ENCODE data around the gene LINC01488.

The LINC01488 gene

DNA sequence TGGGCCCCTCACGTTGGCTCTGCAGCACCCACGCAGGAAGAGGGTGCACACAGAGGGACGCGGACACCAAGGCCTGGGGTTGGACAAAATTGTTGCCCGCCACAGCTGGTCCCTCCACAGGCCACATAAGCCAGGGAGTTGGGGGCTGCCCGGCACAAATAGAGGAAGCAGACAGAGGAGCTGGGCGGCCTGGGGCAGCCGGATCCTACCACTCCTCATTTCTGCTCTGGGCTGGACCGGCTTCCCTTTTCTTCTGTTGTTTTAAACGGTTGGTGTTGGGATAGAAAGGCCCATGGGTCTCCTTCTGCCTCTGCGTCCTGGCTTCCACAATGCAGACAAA is 36.4 kb upstream of the LINC01488 start:
- DNase-seq (ENCODE audit: low read depth): no peak

DNA sequence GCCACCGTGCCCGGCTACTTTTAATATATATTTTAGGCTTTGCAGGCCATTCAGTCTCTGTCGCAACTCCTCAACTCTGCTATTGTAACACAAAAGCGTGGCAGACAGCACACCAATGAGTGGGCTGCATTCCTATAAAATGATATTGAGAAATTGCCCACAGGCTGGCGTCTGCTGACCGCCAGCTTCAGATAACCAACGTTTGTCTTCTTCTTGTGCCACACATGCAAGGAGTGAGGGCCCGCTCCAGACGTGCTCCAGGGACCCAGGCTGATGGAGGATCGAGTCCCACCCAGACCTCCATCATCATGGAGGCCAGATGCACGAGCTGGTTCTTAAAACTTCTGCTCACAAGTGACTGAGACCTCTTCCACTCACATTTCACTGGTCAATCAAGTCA is 35.4 kb upstream of the LINC01488 start:
- DNase-seq (ENCODE audit: low read depth): no peak

DNA sequence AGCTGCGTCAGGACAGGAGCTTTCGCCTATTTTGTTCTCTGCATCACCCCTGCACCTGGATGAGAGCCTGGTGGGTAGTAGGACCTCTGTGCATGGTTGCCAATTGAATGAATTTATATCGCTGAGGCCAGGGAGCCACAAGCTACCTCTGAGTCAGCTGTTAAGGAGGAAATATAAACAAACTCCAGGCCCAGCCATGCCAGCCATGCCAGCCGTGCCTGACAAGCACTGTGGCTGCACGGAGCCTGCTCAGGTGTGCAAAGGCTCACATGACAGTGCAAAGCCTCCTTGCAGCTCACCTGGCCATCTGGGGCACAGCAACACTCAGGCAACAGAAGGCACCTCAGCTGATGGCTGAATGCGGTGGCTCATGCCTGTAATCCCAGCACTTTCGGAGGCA is 33.7 kb upstream of the LINC01488 start:
- DNase-seq (ENCODE audit: low read depth): no peak

DNA sequence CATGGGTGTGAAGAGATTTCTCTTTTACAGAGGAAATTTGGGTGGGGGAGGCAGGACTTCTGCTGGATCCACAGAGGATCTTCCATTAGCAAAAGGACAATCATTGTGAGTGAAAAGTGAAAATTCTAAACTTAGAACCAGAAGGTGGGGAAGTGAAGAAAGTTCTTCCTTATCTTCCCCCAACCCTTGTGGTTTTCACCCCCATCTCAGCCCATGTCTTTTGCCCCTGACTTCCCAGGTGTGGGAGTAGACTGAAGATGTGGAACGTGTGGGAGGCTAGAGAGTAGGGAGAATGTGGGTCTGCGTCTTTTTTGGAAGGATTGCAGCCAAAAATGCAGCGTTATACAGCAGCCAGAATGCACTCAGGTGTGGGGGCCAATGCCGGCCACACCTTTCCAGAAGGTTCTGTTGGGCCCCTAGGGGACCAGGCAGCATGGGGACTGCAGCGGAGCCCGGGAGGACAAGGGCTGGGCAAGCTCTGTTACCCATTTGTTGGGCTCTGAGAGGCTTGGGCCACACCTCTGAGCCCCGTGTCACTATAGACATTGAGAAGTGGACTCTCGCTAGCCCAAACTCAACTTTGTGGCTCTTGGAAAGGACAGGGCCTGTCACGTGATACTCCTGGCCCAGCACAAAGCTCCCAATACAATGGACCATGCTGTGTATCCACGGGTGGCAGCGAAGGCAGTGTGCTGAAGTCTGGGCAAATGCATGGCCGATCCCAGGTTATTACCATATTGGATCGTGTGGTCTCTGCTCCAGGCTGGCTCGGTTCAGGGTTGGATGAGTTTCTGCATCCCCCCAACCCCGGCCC is 32.8 kb upstream of the LINC01488 start:
- no peak for DNase-seq (ENCODE audit: low read depth)

DNA sequence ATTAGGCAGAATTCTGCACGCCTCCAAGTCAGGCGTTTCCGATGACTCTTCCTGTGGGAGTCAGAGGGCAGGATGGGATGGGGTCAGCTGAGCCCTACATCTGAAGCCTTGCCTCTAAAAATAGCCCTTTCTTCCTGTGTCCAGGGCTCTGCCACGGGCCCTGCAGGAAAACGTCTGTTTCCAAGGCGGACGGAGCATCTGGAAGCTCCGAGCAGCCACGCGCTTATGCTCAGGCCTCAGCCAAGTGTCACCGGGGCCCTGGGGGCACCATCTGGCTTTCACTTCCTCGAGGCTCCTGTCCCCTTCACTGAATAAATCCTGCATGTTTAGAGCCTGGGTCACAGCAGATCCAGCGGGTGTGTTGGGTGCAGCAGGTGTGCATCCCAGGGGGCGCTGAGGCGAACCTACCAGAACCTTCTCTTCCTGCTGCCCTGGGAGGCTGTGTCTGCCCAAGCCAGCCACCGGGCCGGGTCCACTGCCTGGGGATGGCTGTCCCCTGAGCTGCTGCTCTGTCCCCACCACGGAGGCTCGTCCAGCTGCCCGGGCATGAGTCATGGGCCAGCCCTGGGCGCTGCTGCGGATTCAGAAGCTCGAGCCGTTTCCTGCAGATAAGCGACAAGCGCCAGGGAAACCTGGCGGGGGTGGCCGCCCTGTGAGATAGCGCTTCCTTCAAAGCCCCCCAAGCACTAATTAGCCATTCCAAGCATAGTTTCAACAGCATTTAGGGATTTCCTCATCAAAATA is 32.0 kb upstream of the LINC01488 start:
- no peak for DNase-seq (ENCODE audit: low read depth)

DNA sequence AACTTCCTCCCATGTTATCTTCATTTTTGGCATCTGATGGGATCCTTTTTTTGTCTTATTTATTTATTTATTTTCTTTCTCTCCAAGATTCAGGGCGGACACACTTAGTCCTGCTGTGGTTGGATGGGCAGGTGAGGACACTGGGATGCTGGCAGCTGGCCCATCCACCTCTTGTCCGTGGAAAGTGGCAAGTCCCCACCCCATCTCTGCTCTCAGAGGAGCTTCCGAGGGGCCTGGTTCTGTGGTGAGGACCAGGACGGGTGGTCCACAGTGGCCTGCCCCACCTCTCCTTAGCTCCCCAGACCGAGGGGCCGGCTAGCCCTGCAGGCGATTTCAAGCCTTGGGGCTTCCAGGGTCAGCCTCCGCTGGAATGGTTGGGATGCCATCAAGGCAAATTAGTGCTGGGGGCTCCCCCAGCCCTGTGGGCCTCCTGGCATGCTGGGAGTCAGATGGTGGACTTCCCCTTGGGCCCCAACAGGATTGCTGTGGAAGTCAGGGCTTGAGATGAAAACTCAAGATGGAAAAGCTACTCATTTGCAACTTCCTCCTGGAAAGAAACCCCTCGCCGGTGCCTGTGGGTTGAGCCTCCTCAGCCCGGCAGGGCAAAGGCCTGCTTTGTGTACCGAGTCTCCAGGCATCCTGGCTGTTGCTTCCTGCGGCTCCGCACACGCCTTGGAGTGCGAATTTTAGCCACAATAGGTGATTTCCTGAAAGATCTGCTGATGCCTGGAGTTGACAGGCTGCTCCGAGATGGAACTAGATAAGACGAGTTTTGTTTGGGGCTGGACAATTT is 31.2 kb upstream of the LINC01488 start:
- no peak for DNase-seq (ENCODE audit: low read depth)

DNA sequence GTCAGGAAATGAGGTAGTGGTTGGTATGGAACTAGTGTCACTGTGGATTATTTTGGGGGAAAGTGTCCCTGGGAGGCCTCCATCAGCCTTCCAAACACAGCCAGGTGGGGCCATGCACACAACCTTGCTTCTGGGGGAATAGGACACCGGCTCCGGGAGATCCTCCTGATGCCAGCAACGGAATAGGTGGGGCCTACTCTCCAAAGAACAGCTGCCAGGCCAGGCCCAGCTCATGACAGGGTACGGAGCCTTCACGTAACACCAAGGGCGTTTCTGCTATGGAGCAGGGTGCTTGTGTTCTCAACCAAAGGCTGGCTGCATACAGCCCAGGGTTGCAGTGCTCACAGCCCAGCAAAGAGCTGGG is 30.6 kb upstream of the LINC01488 start:
- no peak for DNase-seq (ENCODE audit: low read depth)

DNA sequence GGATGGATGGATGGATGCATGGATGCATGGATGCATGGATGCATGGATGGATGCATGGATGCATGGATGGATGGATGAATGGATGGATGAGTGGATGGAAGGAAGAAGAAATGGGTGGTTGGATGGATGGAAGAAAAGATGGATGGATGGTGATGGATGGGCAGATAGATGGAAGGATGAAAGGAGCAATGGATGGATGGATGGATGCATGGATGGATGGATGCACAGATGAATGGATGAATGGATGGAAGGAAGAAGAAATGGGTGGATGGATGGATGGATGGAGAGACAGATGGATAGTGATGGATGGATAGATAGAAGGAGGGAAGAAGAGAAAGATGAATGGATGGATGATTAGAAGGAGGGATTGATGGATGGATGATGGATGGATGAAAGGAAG is 30.2 kb upstream of the LINC01488 start:
- no peak for DNase-seq (ENCODE audit: low read depth)

DNA sequence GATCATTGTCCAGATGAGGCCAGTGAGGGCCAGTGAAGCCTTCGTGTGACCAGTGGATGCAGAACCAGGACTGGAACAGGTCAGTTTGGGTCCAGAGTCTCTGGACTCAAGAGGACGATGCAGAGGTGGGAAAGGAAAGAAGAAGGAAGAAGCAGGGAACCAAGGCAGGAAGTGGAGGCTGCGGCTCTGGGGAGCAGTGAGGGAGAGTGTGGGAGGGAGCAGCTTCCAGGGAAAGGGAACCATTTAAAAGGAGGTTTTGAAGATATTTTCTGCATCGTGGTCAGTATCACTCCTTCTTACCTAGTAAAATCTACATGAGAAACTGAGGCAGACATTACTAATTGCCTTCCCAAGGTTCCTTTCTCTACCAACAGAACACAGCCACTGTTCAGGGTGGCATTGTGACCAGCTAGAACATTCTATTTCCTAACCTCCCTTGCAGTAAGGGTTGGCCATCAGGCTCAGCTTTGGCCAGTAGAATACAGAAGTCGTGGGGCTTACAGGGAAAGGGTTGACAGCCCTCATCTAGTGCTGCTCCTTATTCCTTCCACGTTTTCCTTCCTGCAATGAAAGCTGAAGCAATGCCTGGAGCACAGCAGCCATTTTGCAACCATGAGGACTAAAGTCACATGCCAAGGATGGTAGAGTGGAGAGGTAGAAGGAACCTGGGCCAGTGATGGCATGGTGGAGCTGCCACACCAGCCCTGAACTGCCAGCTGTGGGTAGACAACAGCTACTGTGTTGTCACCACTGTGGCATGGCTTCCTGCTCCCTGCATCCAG is 29.1 kb upstream of the LINC01488 start:
- DNase-seq (ENCODE audit: low read depth): no peak

DNA sequence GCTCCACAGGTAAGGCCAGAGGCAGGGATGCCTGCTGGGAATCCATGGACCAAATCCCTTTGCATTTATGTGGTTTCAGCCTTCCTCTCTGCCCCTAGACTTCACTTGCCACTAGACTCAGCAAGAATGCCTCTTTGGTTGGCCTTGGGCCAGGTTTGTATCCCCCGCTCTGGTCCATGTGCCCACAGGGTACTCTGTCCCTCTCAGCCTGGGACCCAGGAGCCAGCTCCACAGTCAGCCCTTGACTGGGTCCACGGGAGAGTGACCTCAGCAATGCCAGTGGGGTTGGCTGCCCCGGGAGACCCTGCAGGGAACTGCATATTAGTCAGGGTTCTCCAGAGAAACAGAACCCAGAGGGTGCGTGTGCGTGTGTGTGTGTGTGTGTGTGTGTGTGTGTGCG is 28.3 kb upstream of the LINC01488 start:
- no peak for DNase-seq (ENCODE audit: low read depth)

DNA sequence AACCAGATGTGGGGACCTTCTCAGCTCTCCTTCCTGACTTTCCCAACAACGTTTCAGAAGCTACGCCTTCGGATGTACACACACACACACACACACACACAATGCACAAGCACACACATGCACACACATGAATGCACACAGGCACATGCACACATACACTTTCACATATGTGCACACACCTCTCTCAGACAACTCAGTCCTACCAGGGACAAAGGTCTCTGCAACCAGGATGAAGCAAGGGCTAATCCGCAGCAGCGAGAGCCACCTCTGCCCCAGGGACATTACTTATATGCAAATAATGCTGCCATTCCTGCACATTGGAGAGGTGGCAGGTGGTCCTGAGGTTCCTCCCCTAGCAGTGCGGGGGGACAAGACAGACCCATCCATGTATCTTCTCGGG is 27.4 kb upstream of the LINC01488 start:
- no peak for DNase-seq (ENCODE audit: low read depth)

DNA sequence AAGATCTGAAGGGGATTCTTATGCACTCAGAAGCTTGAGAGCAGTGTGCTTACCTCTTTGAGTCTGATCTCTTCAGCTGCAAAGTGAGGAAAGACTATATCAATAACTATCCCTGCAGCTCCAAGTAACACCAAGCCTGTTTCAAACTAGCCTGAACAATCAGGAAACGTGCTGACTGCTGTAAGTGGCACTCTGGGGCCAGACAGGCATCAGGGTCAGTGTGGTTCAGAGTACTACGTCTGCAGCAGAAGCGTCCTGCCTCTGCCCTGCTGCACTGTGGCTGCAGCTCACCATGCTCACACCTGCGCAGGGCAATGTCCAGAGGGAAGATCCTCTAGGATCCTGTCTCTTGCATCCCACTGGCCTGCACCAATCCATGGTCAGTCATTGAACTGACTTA is 25.5 kb upstream of the LINC01488 start:
- DNase-seq (ENCODE audit: low read depth): no peak

DNA sequence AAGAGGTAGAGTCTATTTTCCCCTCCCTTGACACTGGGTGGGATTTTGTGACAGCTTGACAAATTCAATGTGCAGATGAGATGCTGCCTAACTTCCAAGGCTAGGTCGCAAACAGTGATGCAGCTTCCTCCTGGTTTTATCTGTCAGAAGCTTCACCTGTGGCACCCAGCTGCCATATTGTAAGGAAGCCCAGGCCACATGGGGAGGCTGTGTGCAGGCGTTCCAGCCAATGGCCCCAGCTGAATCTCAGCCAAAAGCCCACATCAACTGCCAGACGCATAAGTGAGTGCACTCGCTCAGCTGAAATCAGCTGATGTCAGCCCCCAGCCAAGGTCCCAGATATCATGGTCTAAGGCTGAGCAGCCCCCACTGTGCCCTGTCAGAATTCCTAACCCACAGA is 24.8 kb upstream of the LINC01488 start:
- no peak for DNase-seq (ENCODE audit: low read depth)

DNA sequence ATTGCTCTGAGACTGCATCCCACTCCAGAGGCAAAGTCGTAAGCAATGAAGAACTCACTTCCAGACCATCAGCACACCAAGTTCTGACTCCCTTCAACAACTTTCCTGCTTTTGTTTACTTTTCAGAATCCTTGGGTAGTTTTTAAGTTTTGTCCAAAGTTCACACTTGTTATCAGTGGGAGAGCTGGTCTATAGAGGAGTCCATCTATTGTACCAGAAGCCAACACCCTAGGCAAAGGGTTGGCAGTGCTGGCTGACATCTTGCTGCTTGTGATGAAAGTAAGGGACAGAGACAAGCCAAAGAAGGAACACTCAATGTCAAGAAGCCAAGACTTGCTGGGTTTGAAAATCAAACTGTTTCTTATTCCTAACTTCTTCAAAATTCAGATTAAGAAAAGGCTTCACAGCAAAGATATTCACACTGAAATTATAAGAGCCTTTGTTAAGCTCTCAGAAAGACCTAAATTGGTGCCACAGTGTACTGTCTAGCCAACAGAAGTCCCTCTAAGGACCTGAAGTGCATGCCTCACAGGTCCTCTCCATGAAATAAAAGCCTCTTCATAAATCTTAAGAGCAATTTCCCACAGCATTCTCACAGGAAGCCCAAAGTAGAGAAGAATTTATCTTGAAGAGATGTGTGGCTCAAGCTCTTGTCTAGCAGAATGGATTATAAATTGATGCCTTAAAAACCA is 21.5 kb upstream of the LINC01488 start:
- DNase-seq (ENCODE audit: low read depth): no peak

DNA sequence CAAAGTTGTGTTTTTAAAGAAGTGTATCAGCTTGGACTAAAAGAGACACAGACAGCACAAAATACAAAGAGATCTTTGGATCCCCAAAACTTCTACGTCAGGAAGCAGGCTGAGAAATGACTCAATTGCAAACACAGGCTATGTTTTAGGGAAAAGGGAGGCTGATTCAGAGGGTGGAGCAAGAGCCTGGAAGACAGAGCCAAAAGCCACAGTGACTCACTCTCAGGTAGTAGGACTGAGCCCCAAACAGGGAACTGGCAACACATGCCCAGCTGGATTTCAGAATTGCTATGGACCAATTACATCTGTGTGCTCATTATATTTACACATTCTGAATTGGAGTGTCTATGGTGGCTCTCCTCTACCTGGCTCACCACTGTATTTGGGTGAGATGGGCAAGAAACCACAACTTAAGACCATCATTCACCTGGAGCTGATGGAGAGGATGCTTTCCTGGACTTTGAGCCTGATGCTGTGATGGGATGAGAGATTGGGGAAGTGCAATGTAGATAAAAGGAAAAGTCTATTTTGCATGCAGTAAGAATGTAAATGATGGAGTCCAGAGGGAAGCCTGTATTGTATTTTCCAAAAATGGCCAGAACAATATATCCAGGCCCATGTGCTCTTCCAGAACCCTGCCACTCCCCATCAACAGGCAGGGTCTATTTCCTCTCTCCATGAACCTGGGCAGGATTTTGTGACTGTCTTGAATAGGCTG is 20.8 kb upstream of the LINC01488 start:
- no peak for DNase-seq (ENCODE audit: low read depth)

DNA sequence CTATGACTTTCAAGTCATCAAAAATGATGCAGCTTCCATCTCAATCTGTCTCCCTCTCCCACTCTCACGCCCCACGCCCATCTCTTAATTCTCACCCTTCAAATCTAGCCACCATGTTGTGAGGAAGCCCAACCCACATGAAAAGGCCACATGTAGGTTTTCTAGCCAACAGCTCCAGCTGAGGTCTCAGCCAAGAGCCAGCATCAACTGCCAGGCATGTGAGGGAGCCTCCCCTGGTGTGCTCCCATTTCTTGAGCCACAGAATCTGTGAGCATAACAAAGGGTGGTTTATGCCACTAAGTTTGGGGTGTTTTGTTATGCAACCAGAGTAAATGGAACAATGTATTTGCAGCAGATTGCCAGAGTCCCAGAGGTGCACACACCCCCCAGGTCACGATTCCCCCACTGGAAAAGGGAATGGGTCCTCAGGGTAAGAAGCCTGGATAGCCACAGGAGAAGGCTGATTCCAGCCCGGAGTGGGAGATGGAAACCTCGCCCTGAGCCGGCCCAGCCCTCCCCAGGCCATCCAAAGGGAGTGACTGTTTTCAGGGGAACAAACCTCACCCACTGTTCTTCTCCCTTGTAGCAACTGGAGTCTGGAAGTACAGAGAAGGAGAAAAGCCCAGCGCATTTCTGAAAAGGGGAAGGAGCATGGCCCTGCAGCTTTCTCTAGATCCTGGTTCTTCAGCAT is 20.0 kb upstream of the LINC01488 start:
- no peak for DNase-seq (ENCODE audit: low read depth)

DNA sequence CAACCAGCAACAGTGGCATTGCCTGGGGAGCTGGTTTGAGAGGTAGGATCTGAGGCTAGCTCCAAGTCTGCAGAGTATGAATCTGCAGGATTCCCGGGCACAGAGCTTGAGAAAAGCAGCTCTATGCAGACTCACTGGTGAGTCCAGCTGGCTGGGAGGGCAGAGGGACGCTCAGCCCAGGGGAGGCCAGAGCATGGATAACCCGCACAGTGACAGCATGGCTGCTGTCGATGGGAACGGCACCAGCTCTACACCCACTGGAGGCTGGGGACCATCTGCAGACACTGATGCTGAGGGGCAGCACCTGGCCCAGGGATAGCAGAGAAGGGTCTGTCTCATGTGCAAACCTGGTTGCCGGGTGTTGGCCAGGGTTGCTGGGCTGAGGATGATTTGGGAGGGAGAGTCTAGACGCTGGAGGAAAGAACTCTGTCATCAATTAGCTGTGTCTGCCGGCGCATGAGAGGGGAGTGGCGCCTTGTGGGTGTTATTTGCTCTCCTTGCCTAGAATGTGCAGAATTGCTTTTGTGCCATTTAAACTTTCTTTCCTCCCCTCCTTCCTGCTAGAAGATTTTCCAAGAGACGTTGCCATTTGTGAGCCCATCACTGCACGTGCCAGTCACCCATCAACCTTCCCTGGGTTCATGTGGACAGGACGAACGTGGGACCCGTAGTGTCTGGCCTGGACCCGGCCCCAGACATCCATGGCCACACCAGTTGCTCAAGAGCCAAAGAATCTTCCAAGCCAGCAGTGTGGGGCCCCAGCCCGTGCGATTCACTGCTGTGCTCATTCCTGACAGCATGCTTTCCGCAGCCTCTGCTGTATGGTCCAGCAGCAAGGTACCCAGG is 19.1 kb upstream of the LINC01488 start:
- DNase-seq (ENCODE audit: low read depth): no peak

DNA sequence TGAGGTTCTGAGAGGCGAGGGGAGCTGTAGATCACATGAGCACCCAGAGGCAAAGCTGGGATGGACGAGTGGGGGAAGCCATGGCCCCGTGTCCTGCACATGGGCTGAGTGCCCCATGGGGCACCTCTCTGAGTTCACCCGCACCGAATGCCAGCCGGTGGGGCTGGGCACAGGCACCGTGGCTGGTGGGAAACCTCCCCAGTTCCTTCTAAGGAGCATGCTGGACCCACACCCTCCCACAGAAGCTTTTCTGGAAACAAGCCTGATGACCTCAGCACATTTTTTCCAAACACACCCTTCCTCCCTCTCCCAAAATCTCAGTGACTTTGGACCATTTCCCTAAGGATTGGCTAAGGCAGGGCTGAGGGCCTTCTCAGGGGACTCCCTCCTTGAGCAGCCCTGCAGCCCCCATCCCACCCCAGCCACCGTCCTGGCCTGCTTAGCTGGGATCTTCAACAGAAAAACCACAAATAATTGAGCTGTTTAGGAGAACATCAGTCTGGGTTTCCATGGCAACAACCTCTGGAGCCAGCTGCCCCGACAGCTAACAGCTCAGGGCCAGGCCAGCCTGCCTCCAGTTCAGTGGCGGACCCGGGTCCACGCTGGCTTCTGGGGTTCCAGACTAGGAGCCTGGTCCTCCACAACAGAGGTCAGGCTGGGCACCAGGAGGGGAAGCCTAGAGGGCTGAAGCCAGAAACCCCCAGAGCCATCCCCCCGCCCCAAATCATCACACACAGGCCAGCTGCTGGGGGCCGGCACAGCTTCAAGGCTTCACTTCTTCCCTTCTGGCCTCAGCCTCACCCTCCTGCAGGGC is 18.1 kb upstream of the LINC01488 start:
- DNase-seq (ENCODE audit: low read depth): no peak
